NCI-H1436 (cell line): ENCODE data around the gene KCNIP1.

Experiments used
- DNase-seq: peaks from one replicate; lab custom pipeline; 2025; lab: John Stamatoyannopoulos, UW

The KCNIP1 gene

GRCh38 chr5:170782438-170782837, 278.6 kb downstream of the KCNIP1 start:
- no peak for DNase-seq

- DNase-seq = no peak
These were observed 279.9 kb downstream of the KCNIP1 start, which contains the start of gene GABRP for GRCh38 chr5:170783498-170784247. Gene GABRP, plus strand, starts transcription at chr5:170783725. Its CDS starts 4,891 bp downstream, at chr5:170788616.

GRCh38 chr5:170785416-170785815, 281.6 kb downstream of the KCNIP1 start:
- DNase-seq = no peak
